ENCODE measurements around the gene MYMK.

MYMK gene

GRCh38 chr9:133490201-133490681 is 34.5 kb downstream of the MYMK start:
- no peaks in the 10 kb centered on the region for H3K79me2 ChIP-seq (ENCODE audit: control insufficient read depth, insufficient read depth, low read length)
- no peak overlapping the region for H4K5ac ChIP-seq (ENCODE audit: low read length)
- H3K18ac ChIP-seq (ENCODE audit: low read length), result no peak overlapping the region
- no peak overlapping the region for H2BK5ac ChIP-seq (ENCODE audit: low read length)
- no peak overlapping the region for H4K8ac ChIP-seq (ENCODE audit: low read depth, low read length)
- no peak overlapping the region for H3K4ac ChIP-seq (ENCODE audit: low read depth, low read length)
- H3K4me1 ChIP-seq (ENCODE audit: control insufficient read depth, low read depth, low read length), result no peaks in the 10 kb centered on the region
- no peak overlapping the region for H3K23ac ChIP-seq (ENCODE audit: low read length)
- no peak overlapping the region for H2BK120ac ChIP-seq (ENCODE audit: low read depth, low read length)
- no peak for DNase-seq
- no peaks in the 10 kb centered on the region for H3K79me1 ChIP-seq (ENCODE audit: low read length)
- no peak overlapping the region for H3K4me2 ChIP-seq (ENCODE audit: low read length)
- no peak overlapping the region for H2AK5ac ChIP-seq (ENCODE audit: low read length)
- H3K27ac ChIP-seq (ENCODE audit: low read depth, low read length), result no peak overlapping the region
- no peaks in the 10 kb centered on the region for H3K27me3 ChIP-seq (ENCODE audit: insufficient read depth, low read length, poor library complexity)
- no peak overlapping the region for H3K9ac ChIP-seq (ENCODE audit: low read length)
- H3K56ac ChIP-seq (ENCODE audit: low read length), result no peak overlapping the region
- no CpG with 5 or more reads among the region's 13 CpGs for WGBS (ENCODE audit: extremely low coverage, insufficient coverage, low lambda C conversion rate)
- no peaks in the 10 kb centered on the region for H3K36me3 ChIP-seq (ENCODE audit: control insufficient read depth, insufficient read depth, low read length)
- H2BK15ac ChIP-seq (replicated peaks; ENCODE audit: low read depth), result no peak overlapping the region
- no peak overlapping the region for H3K4me3 ChIP-seq (ENCODE audit: low read length)

DNA sequence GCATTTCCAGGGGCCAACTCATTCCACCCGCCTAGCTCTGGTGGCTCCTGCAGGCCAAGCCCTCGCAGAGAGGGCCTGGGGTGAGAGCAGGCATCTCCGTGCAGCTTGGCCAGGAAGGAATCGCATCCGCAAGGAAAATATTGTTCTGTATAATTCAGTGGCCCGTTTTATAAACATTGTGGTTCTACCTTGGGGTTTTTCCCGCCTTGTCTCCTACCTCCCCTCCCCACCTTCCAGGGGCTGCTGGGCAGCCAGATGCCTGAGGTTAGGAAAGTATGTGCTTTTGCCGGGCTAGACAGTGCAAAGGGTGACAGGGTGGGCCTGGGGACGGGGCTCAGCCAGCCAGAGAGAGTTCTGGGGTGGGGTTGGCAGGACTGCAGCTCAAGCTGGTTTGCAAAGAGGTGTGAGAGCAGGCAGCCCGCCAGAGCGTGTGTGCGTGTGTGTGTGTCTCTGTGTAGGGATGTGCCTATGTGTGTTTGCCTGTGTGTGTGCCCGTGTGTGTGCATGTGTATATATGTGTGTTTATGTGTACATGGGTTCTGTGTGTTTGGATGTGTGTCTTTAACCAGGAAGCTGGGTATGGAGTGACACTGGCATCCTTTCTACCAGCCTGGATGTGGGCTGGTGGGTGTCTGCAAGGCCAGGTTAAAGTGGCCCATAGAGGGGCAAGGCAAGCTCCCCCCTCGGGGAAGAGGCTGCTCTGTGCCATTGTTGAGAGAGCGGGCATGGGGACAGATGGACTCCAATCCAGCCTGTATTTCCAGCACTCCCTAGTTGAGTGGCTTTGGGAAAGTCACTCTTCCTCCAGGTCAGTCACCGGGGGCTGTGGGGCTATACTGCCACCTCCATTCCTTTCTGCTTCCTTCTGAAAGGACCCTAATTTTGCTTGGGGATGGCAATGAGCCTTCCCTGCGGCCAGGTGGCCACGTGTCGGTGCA is 35.2 kb downstream of the MYMK start:
- Histone ChIP-seq H3K27ac (ENCODE audit: low read depth, low read length) (no peak overlapping the region), H3K4ac (ENCODE audit: low read depth, low read length) (no peak overlapping the region), H2AK5ac (ENCODE audit: low read length) (no peak overlapping the region), H3K18ac (ENCODE audit: low read length) (no peak overlapping the region), H3K56ac (ENCODE audit: low read length) (no peak overlapping the region), H4K5ac (ENCODE audit: low read length) (no peak overlapping the region), H3K27me3 (ENCODE audit: insufficient read depth, low read length, poor library complexity) (no peaks in the 10 kb centered on the region), H2BK15ac (replicated peaks; ENCODE audit: low read depth) (no peak overlapping the region), H3K79me2 (ENCODE audit: control insufficient read depth, insufficient read depth, low read length) (no peaks in the 10 kb centered on the region), H3K79me1 (ENCODE audit: low read length) (no peaks in the 10 kb centered on the region), H4K8ac (ENCODE audit: low read depth, low read length) (no peak overlapping the region), H3K4me1 (ENCODE audit: control insufficient read depth, low read depth, low read length) (no peaks in the 10 kb centered on the region), H2BK120ac (ENCODE audit: low read depth, low read length) (no peak overlapping the region), H3K4me2 (ENCODE audit: low read length) (no peak overlapping the region), H3K23ac (ENCODE audit: low read length) (no peak overlapping the region), H2BK5ac (ENCODE audit: low read length) (no peak overlapping the region), H3K4me3 (ENCODE audit: low read length) (no peak overlapping the region), H3K36me3 (ENCODE audit: control insufficient read depth, insufficient read depth, low read length) (no peaks in the 10 kb centered on the region), H3K9ac (ENCODE audit: low read length) (no peak overlapping the region)
- WGBS (ENCODE audit: extremely low coverage, insufficient coverage, low lambda C conversion rate), result no CpG with 5 or more reads among the region's 19 CpGs
- DNase-seq, result no peak

DNA sequence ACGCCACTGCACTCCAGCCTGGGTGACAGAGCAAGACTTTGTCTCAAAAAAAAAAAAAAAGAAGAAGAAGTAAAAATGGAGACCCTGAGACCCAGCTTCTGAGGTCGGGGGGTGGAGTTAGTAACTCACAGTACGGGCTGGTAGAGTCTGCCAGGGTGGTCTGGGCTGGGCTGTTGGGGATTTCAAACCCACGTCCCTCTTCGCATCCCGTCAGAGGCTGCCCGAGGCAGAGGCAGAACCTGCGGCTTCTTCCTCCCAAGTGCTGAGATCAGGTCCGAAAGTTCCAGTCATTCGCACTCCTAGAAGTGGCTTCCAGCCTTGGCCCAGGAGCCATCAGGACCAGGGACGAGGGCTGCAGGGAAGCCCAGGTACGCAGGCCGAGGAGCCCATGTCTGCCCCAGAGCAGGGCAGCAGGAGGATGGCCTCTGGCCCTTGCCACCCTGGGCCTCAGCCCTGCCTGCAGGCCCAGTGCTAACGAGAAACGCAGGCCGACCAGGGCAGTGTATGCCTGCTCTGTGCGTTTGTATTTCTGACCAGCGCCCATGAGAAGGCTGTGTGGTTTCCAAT is 36.0 kb downstream of the MYMK start:
- Histone ChIP-seq H4K8ac (ENCODE audit: low read depth, low read length) (no peak overlapping the region), H2BK5ac (ENCODE audit: low read length) (no peak overlapping the region), H3K79me2 (ENCODE audit: control insufficient read depth, insufficient read depth, low read length) (no peaks in the 10 kb centered on the region), H3K27me3 (ENCODE audit: insufficient read depth, low read length, poor library complexity) (no peaks in the 10 kb centered on the region), H3K79me1 (ENCODE audit: low read length) (no peaks in the 10 kb centered on the region), H4K5ac (ENCODE audit: low read length) (no peak overlapping the region), H3K4me2 (ENCODE audit: low read length) (no peak overlapping the region), H2AK5ac (ENCODE audit: low read length) (no peak overlapping the region), H3K23ac (ENCODE audit: low read length) (no peak overlapping the region), H3K4me1 (ENCODE audit: control insufficient read depth, low read depth, low read length) (no peaks in the 10 kb centered on the region), H3K56ac (ENCODE audit: low read length) (peak overlapping the region; percentile 34), H3K18ac (ENCODE audit: low read length) (no peak overlapping the region), H3K27ac (ENCODE audit: low read depth, low read length) (no peak overlapping the region), H3K4ac (ENCODE audit: low read depth, low read length) (no peak overlapping the region), H3K36me3 (ENCODE audit: control insufficient read depth, insufficient read depth, low read length) (no peaks in the 10 kb centered on the region), H3K9ac (ENCODE audit: low read length) (no peak overlapping the region), H2BK120ac (ENCODE audit: low read depth, low read length) (no peak overlapping the region), H3K4me3 (ENCODE audit: low read length) (no peak overlapping the region), H2BK15ac (replicated peaks; ENCODE audit: low read depth) (no peak overlapping the region)
- DNase-seq, result no peak
- WGBS (ENCODE audit: extremely low coverage, insufficient coverage, low lambda C conversion rate), result no CpG with 5 or more reads among the region's 18 CpGs

DNA sequence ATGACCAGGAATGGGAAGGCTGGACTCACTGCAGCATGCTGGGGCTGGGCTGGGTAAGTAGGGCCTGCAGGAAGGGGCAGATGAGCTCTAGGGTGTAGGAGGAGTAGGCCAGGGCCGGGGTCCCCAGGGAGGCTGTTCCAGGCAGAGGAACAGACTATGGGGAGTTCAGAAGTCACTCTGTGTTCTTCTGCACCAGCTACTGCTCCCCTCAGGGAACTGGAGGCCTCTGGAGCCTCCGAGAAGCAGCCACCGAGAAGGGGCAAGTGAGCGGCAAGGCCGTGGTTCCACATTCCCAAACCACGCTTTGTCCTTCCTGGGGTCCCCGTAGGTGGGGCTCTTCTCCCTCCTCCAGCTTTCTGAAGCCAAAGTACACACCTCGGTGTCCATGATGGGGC is 37.4 kb downstream of the MYMK start:
- Histone ChIP-seq H3K36me3 (ENCODE audit: control insufficient read depth, insufficient read depth, low read length) (no peaks in the 10 kb centered on the region), H3K4me1 (ENCODE audit: control insufficient read depth, low read depth, low read length) (no peaks in the 10 kb centered on the region), H4K5ac (ENCODE audit: low read length) (no peak overlapping the region), H3K27ac (ENCODE audit: low read depth, low read length) (no peak overlapping the region), H3K56ac (ENCODE audit: low read length) (no peak overlapping the region), H3K18ac (ENCODE audit: low read length) (no peak overlapping the region), H3K9ac (ENCODE audit: low read length) (no peak overlapping the region), H3K4me2 (ENCODE audit: low read length) (no peak overlapping the region), H3K79me2 (ENCODE audit: control insufficient read depth, insufficient read depth, low read length) (no peaks in the 10 kb centered on the region), H2AK5ac (ENCODE audit: low read length) (no peak overlapping the region), H2BK120ac (ENCODE audit: low read depth, low read length) (no peak overlapping the region), H2BK5ac (ENCODE audit: low read length) (no peak overlapping the region), H4K8ac (ENCODE audit: low read depth, low read length) (no peak overlapping the region), H3K79me1 (ENCODE audit: low read length) (no peaks in the 10 kb centered on the region), H3K4ac (ENCODE audit: low read depth, low read length) (no peak overlapping the region), H2BK15ac (replicated peaks; ENCODE audit: low read depth) (no peak overlapping the region), H3K23ac (ENCODE audit: low read length) (no peak overlapping the region), H3K4me3 (ENCODE audit: low read length) (no peak overlapping the region), H3K27me3 (ENCODE audit: insufficient read depth, low read length, poor library complexity) (no peaks in the 10 kb centered on the region)
- no CpG with 5 or more reads among the region's 8 CpGs for WGBS (ENCODE audit: extremely low coverage, insufficient coverage, low lambda C conversion rate)
- no peak for DNase-seq

DNA sequence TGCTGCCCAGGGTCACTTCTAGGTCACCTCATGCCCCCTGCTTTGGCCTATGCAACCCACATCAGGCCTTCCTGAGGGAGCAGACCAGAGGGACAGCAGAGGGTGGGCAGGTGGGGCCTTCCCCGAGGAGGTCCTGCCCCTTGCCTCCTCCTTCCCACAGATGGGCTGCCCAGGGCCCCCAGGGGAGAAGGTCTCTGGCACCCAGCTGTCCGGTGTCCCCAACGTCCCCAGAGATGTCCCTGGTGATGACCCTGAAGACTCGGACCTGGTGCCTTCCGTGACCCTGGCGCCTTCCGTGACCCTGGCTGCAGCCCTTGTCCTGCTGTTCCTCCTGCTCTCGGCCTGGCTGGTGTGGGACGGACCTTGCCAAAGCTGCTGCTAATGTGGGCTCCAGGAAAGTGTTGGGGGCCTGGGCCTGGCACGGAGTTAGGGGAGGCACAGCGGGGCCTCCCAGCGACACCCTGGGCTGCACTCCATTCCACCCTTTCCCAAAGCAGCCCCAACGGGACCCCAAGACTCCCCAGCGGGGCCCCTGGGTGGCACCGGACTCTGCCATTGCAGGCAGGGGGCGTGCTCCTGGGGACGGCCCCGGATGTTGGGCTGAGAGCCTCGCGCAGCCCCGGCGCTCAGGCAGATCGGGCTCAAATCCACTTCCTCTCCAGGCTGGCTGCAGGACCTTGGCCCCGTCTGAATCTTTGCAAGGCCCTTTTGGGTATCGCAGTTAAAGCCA is 39.1 kb downstream of the MYMK start:
- H3K56ac ChIP-seq (ENCODE audit: low read length), result no peak overlapping the region
- H3K79me2 ChIP-seq (ENCODE audit: control insufficient read depth, insufficient read depth, low read length), result no peaks in the 10 kb centered on the region
- no peak overlapping the region for H3K4me3 ChIP-seq (ENCODE audit: low read length)
- no peak overlapping the region for H2BK15ac ChIP-seq (replicated peaks; ENCODE audit: low read depth)
- H3K27me3 ChIP-seq (ENCODE audit: insufficient read depth, low read length, poor library complexity), result no peaks in the 10 kb centered on the region
- WGBS (ENCODE audit: extremely low coverage, insufficient coverage, low lambda C conversion rate), result no CpG with 5 or more reads among the region's 25 CpGs
- H3K4me1 ChIP-seq (ENCODE audit: control insufficient read depth, low read depth, low read length), result no peaks in the 10 kb centered on the region
- H3K4me2 ChIP-seq (ENCODE audit: low read length), result no peak overlapping the region
- H2BK5ac ChIP-seq (ENCODE audit: low read length), result no peak overlapping the region
- H3K18ac ChIP-seq (ENCODE audit: low read length), result no peak overlapping the region
- no peaks in the 10 kb centered on the region for H3K36me3 ChIP-seq (ENCODE audit: control insufficient read depth, insufficient read depth, low read length)
- no peaks in the 10 kb centered on the region for H3K79me1 ChIP-seq (ENCODE audit: low read length)
- no peak overlapping the region for H4K8ac ChIP-seq (ENCODE audit: low read depth, low read length)
- H4K5ac ChIP-seq (ENCODE audit: low read length), result no peak overlapping the region
- DNase-seq, result no peak
- H3K4ac ChIP-seq (ENCODE audit: low read depth, low read length), result no peak overlapping the region
- H3K23ac ChIP-seq (ENCODE audit: low read length), result no peak overlapping the region
- H3K9ac ChIP-seq (ENCODE audit: low read length), result no peak overlapping the region
- no peak overlapping the region for H2BK120ac ChIP-seq (ENCODE audit: low read depth, low read length)
- H3K27ac ChIP-seq (ENCODE audit: low read depth, low read length), result no peak overlapping the region
- H2AK5ac ChIP-seq (ENCODE audit: low read length), result no peak overlapping the region

Data from mesendoderm (in vitro differentiated cells).